Limb (tissue), 2 donors: ENCODE results near the gene TNFSF12.

Experiments used
- DNase-seq, 2 donors: peaks; one replicate each; pipeline ENCODE4 v3.0.0-alpha.2; 2016; ENCODE audit errors: extremely low spot score in 2 of 2

Gene TNFSF12

GRCh38 chr17:7563115-7563869 lies 14.4 kb downstream of the TNFSF12 start:
- DNase-seq = no peak

DNA sequence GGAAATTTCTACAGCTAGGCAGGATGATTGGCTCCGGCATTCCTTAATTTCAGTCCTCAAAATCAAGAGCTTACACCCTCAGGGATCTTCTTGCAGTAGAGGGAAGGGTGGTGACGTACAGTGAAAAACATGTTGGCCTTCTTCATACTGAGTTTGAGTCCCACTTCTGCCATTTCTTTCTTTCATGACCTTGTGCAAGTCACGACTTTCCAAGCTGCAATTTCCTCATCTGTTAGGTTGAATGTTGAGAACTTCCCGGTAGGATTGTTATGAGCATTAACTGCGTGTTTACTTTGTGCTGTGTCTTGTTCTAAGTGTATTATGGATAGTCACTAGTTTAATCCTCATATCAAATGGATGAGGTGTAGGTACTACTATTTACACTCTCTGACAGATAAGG lies 20.7 kb downstream of the TNFSF12 start:
- DNase-seq = no peak

- DNase-seq = no peak
Measured at GRCh38 chr17:7570351-7570750, 21.5 kb downstream of the TNFSF12 start.

GRCh38 chr17:7572338-7572587 lies 23.4 kb downstream of the TNFSF12 start:
- DNase-seq = no peak

DNA sequence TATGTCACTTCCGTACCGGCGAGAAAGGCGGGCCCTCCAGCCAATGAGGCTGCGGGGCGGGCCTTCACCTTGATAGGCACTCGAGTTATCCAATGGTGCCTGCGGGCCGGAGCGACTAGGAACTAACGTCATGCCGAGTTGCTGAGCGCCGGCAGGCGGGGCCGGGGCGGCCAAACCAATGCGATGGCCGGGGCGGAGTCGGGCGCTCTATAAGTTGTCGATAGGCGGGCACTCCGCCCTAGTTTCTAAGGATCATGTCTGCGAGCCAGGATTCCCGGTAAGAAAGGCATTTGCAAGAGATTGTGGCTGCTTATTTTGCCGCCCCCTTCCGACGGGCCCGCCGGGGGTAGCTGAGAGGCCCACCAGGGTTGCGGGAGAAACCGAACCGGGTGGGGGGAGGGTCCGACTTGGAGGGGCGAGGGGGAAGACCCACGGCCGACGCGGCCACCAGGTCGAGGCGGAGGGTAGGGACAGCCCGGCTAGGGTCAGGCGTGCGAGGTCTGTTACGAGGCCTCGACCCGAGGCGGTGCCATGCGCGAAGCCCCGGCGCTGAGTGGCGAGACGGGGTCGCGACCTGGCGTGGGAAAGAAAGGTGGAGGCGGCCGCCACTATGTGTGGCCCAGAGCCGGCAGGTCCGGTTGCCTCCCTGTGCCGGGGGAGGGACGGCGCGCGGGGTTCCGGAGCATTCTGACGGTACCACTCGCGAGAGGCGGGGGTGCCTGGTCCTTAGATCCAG lies 23.9 kb downstream of the TNFSF12 start:
- DNase-seq = peak; percentile 99 to 100

DNA sequence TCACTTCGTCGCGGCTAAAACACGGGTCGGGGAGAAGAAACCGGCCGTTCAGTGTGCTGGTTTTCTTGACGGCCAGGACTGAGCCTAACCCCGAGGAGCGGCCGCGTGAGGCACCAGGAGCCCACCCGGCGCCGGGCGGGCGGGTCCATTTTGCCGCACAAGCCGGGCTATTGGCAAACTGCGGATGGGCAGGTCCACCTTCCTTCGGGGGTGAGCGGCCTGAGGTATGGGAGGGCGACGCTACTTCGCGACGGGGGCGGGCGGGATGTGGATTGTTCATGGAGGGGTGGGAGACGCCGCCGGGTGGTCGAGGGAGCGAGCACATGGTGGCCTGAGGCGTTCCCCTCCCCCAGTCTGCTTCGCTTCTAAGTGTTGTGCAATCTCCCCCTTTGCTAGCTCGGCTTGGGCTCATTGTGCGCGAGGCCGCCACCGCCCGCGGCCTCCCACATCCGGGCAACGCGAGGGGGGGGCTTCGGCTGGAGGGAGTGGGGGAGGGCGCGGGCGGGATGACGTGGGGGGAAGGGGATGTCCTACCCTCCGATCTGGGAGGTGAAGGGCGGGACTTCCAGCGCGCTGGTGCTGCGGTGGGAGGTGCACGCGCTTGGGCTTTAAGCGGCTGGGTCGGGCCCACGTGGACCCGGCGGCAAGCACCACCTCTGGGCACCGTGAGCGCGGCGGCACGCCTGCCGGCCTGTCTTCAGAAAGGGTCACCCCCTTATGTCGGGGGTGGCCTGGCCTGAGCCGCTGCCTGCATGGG lies 24.6 kb downstream of the TNFSF12 start:
- peak; percentile 88 to 93 for DNase-seq

DNA sequence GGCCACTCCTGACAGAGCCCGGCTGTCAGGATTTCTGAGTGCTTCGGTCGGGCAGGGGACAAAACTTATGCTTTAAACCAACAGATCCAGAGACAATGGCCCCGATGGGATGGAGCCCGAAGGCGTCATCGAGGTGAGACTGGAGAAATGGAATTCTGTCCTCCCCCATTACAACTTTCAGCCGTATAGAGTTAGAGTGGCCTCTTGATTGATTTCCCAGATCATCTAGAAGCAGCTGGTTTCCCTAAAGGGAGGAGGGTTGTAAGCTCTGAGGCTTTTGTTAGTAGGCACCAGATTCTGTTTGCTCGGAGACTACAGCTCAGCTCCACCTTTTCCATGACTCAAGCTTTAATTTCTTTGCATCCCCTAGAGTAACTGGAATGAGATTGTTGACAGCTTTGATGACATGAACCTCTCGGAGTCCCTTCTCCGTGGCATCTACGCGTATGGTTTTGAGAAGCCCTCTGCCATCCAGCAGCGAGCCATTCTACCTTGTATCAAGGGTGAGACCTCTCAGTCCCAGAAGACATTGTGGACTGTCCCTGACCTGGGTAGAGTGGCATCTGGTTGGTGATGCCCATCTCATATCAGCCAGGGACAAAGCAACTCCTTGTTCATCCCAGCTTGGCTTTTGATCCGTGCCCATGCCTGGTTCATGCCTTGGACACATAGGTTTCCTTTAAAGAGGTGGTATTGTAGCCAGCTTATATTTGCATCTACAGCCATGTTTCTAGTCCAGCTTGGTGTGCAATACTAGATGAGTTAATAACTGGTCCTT lies 25.5 kb downstream of the TNFSF12 start:
- DNase-seq = no peak

DNA sequence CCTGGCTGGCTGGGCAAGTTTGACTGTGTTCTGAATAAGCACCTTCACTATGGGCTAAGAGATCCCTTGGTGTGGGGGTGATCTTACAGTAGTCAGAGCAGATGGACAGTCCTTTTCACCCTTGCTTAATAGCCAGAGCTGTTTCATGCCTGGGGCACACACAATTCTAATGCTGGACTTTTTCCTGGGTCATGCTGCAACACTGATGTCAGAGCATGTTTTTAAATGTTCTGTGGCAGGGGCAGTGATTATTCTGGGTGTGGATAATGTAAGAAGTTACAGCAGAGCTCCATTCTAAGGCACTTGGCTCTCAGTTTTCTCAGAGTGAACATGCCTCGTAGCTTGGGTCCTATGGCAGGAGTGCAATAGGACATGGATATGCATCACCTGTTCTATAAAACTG lies 26.6 kb downstream of the TNFSF12 start:
- no peak for DNase-seq

- DNase-seq = no peak
Measured at GRCh38 chr17:7575959-7576358, 27.1 kb downstream of the TNFSF12 start.

DNA sequence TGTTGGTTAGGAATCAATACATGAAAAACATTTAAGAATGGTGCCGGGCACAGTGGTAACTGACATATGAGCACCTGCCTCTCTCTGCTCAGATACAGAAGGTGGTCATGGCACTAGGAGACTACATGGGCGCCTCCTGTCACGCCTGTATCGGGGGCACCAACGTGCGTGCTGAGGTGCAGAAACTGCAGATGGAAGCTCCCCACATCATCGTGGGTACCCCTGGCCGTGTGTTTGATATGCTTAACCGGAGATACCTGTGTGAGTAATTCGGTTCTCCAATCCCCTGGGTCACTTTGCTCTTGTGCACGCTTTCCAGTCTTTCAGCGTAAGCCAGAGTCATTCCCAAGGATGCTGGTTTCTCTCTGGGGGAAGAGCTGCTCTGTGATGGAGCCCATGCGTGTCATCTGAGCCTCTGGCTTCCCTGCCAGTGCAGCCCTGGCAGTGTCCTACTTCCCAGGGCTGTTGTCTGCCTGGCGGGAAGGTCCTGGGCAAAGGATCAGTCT lies 27.6 kb downstream of the TNFSF12 start:
- no peak for DNase-seq

- DNase-seq = no peak
Measured at GRCh38 chr17:7577327-7578199, 28.7 kb downstream of the TNFSF12 start.

DNA sequence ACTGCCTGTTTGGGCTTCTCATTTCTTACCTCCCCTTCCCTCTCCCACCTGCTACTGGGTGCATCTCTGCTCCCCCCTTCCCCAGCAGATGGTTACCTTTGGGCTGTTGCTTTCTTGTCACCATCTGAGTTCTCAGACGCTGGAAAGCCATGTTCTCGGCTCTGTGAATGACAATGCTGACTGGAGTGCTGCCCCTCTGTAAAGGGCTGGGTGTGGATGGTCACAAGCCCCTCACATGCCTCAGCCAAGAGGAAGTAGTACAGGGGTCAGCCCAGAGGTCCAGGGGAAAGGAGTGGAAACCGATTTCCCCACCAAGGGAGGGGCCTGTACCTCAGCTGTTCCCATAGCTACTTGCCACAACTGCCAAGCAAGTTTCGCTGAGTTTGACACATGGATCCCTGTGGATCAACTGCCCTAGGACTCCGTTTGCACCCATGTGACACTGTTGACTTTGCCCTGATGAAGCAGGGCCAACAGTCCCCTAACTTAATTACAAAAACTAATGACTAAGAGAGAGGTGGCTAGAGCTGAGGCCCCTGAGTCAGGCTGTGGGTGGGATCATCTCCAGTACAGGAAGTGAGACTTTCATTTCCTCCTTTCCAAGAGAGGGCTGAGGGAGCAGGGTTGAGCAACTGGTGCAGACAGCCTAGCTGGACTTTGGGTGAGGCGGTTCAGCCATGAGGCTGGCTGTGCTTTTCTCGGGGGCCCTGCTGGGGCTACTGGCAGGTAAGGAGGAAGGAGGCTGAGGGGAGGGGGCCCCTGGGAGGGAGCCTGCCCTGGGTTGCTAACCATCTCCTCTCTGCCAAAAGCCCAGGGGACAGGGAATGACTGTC lies 30.4 kb downstream of the TNFSF12 start, which contains the start of gene CD68:
Gene CD68 (plus strand): TSS at position 638 of the 833 bp plus-strand sequence. CDS start 40 bp downstream, at position 678.
- no peak for DNase-seq

DNA sequence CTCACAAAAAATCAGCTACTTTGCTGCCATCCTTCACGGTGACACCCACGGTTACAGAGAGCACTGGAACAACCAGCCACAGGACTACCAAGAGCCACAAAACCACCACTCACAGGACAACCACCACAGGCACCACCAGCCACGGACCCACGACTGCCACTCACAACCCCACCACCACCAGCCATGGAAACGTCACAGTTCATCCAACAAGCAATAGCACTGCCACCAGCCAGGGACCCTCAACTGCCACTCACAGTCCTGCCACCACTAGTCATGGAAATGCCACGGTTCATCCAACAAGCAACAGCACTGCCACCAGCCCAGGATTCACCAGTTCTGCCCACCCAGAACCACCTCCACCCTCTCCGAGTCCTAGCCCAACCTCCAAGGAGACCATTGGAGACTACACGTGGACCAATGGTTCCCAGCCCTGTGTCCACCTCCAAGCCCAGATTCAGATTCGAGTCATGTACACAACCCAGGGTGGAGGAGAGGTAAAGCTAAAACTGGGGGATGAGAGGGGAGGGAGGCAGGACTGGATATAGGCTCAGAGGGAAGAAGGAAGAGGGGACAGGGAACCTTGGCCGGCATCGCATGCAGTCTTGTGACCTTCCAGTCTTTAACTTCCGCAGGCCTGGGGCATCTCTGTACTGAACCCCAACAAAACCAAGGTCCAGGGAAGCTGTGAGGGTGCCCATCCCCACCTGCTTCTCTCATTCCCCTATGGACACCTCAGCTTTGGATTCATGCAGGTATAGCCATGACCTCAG lies 31.2 kb downstream of the TNFSF12 start:
- DNase-seq = no peak

GRCh38 chr17:7580604-7581575 lies 32.0 kb downstream of the TNFSF12 start:
- no peak for DNase-seq

GRCh38 chr17:7582396-7583252 lies 33.8 kb downstream of the TNFSF12 start:
- DNase-seq = no peak

GRCh38 chr17:7583253-7584109 lies 34.6 kb downstream of the TNFSF12 start, which contains the start of gene MPDU1:
Gene MPDU1, plus strand, starts transcription at chr17:7583852. Its CDS starts 11 bp downstream, at chr17:7583863.
- DNase-seq = peak; percentile 98 to 99
